ENCODE measurements around the gene FANCL. TPM values are rescaled to one million over a fixed set of nuclear protein-coding genes. Genes with fewer than 3 reads are reported as not detected.

The FANCL gene
- total and polyA plus RNA-seq, 7 donors, result 3.9 to 6.4 (median 5.5) TPM

DNA sequence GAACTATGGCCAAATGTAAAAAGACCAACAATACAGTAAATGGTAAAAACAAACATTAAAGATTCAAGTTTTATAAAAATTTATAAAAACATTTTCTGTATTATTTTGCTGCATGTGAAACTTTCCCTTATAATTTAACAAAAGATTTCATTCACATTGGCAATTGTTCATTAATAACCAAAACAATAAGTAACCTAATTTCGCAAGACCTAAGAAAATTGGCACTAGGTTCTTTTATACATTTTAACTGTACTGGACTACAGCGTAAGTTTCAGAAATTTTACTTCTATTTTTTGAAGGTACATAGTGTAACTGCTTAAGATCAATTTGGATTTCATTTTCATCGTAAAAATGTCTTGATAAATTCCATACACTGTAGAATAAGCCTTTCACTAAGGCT, 77.2 kb downstream of the FANCL start:
- peaks cover 0 to 47% of the 10 kb centered on the region in 2 donors for H3K36me3 ChIP-seq (ENCODE audit: insufficient read depth in 1 of 2, low read depth in 1 of 2)
- H3K9me3 ChIP-seq, result no peaks in the 10 kb centered on the region
- H3K27ac ChIP-seq, result no peak overlapping the region
- no peak overlapping the region for H3K4me3 ChIP-seq
- intact Hi-C loops (cut with DNase I), result loop anchor here in 1 of 2 donors (2.0 kb wide), 1 partner anchor 35 kb away; no protein-coding TSS in a partner anchor
- H3K27me3 ChIP-seq (ENCODE audit: insufficient read depth in 3 of 3, low read length in 2 of 3), result no peaks in the 10 kb centered on the region
- TF ChIP-seq, protein P1, sequence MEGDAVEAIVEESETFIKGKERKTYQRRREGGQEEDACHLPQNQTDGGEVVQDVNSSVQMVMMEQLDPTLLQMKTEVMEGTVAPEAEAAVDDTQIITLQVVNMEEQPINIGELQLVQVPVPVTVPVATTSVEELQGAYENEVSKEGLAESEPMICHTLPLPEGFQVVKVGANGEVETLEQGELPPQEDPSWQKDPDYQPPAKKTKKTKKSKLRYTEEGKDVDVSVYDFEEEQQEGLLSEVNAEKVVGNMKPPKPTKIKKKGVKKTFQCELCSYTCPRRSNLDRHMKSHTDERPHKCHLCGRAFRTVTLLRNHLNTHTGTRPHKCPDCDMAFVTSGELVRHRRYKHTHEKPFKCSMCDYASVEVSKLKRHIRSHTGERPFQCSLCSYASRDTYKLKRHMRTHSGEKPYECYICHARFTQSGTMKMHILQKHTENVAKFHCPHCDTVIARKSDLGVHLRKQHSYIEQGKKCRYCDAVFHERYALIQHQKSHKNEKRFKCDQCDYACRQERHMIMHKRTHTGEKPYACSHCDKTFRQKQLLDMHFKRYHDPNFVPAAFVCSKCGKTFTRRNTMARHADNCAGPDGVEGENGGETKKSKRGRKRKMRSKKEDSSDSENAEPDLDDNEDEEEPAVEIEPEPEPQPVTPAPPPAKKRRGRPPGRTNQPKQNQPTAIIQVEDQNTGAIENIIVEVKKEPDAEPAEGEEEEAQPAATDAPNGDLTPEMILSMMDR (IDR thresholded peaks at IDR 0.05), result no peak
- H3K4me1 ChIP-seq, result no peaks in the 10 kb centered on the region
- no peak for ATAC-seq
- no peak for DNase-seq
- WGBS, 3 donors, result 96 to 98% (median 97%) methylated on average over 3 of the region's 3 CpGs

- 76 to 86% (median 81%) methylated on average over 4 of the region's 4 CpGs for WGBS, 3 donors
- ATAC-seq (no peak), DNase-seq (no peak)
- H3K36me3 ChIP-seq (ENCODE audit: insufficient read depth in 1 of 2, low read depth in 1 of 2), result peaks cover 0 to 58% of the 10 kb centered on the region in 2 donors
- TF ChIP-seq, protein P1 (IDR thresholded peaks at IDR 0.05), result no peak
- H3K27me3 ChIP-seq (ENCODE audit: insufficient read depth in 3 of 3, low read length in 2 of 3), result no peaks in the 10 kb centered on the region
- no peaks in the 10 kb centered on the region for H3K4me1 ChIP-seq
- intact Hi-C loops (cut with DNase I), result no loop called here
- no peak overlapping the region for H3K4me3 ChIP-seq
- H3K27ac ChIP-seq, result no peak overlapping the region
- no peaks in the 10 kb centered on the region for H3K9me3 ChIP-seq
These were observed 82.6 kb downstream of the FANCL start for GRCh38 chr2:58158481-58158880.

GRCh38 chr2:58157754-58158153, 83.4 kb downstream of the FANCL start:
- DNase-seq (no peak), ATAC-seq (no peak)
- peaks cover 0 to 52% of the 10 kb centered on the region in 2 donors for H3K36me3 ChIP-seq (ENCODE audit: insufficient read depth in 1 of 2, low read depth in 1 of 2)
- H3K27ac ChIP-seq, result no peak overlapping the region
- no peak overlapping the region for H3K4me3 ChIP-seq
- H3K9me3 ChIP-seq, result no peaks in the 10 kb centered on the region
- TF ChIP-seq, protein P1 (IDR thresholded peaks at IDR 0.05), result no peak
- intact Hi-C loops (cut with DNase I), result no loop called here
- H3K27me3 ChIP-seq (ENCODE audit: insufficient read depth in 3 of 3, low read length in 2 of 3), result no peaks in the 10 kb centered on the region
- no peaks in the 10 kb centered on the region for H3K4me1 ChIP-seq

GRCh38 chr2:58156780-58157179, 84.3 kb downstream of the FANCL start:
- Histone ChIP-seq H3K4me3 (no peak overlapping the region), H3K4me1 (no peaks in the 10 kb centered on the region), H3K27me3 (ENCODE audit: insufficient read depth in 3 of 3, low read length in 2 of 3) (no peaks in the 10 kb centered on the region), H3K9me3 (no peaks in the 10 kb centered on the region), H3K27ac (no peak overlapping the region), H3K36me3 (ENCODE audit: insufficient read depth in 1 of 2, low read depth in 1 of 2) (peaks cover 0 to 42% of the 10 kb centered on the region in 2 donors)
- TF ChIP-seq, protein P1 (IDR thresholded peaks at IDR 0.05), result no peak
- intact Hi-C loops (cut with DNase I), result no loop called here
- DNase-seq, result no peak
- ATAC-seq, result no peak

- no peak for ATAC-seq
- H3K4me3 ChIP-seq, result no peak overlapping the region
- DNase-seq, result no peak
- H3K27me3 ChIP-seq (ENCODE audit: insufficient read depth in 3 of 3, low read length in 2 of 3), result no peaks in the 10 kb centered on the region
- intact Hi-C loops (cut with DNase I), result no loop called here
- 91 to 93% (median 92%) methylated on average over 6 to 7 of the region's 7 CpGs for WGBS, 3 donors
- no peaks in the 10 kb centered on the region for H3K4me1 ChIP-seq
- no peak overlapping the region for H3K27ac ChIP-seq
- H3K36me3 ChIP-seq (ENCODE audit: insufficient read depth in 1 of 2, low read depth in 1 of 2), result peaks cover 0 to 27% of the 10 kb centered on the region in 2 donors
- no peaks in the 10 kb centered on the region for H3K9me3 ChIP-seq
- TF ChIP-seq, protein P1 (IDR thresholded peaks at IDR 0.05), result no peak
These were observed 85.9 kb downstream of the FANCL start for GRCh38 chr2:58155160-58155778.
